GM23248 (cell line): ENCODE results near the gene SNRNP40.

ENCODE experiments used
- EZH2 ChIP-seq: fragments of 200-600 bp; sonication (generic); IDR thresholded peaks from 2 replicates; pipeline ENCODE4 v1.6.1; 2018; ENCODE audit warnings: antibody characterized with exemption, mild to moderate bottlenecking; ENCODE audit not compliant: insufficient read depth, poor library complexity, severe bottlenecking
- EZH2phosphoT487 ChIP-seq: fragments of 200-600 bp; sonication (generic); IDR thresholded peaks from 2 replicates; pipeline ENCODE4 v1.6.1; 2018; ENCODE audit warnings: antibody characterized with exemption, moderate library complexity, mild to moderate bottlenecking, low read depth; ENCODE audit not compliant: insufficient read depth

DNA sequence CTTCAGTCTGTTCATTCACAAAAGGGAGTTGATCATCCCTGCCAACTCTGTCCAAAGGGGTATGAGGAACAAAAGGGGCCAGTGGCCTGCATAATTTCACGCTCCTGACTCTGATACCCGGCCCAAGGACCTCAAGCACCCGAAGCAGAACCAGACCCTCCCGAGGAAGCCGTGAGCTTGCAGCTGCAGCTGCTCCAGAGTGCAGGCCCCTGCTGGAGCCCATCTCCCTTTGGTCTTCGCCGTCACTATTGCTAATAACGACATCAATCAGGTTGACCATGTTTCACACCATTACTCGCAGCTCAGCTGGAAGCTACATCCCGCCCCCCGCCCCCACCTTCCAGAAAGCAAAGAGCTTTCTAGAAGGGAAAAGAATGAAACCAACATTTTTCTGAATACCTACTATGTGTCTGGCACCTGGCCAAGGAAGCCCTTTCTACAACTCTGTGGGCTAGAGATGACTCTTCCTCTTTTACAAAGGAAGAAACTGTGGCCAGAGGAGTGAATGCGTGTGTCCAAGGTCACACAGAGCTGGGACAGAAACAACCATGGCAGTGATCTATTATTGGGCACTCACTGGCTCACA, 62.4 kb downstream of the SNRNP40 start:
- TF ChIP-seq EZH2phosphoT487 (no peak), EZH2 (no peak)
